ENCODE results near the gene CELA2B. TPM values are rescaled to one million over a fixed set of nuclear protein-coding genes. Genes with fewer than 3 reads are reported as not detected.
A peak's percentile ranks its signal among the peaks of the same experiment; 100 is the strongest.

The CELA2B gene
- total RNA-seq, 4 donors from 2014 or later, result not detected

- H3K4me3 ChIP-seq, result peak within 1 kb of the TSS; percentile 64 to 97 (median 82)
- no CpG with 5 or more reads among the region's 27 CpGs for WGBS
These were observed 48.0 kb downstream of the CELA2B start, which contains the start of gene CASP9 for GRCh38 chr1:15524021-15524282. CASP9 (minus strand) TSS chr1:15524215; CDS start chr1:15524200, 15 bp downstream.

GRCh38 chr1:15524283-15525049 is 48.6 kb downstream of the CELA2B start:
- Histone ChIP-seq H3K4me3 (peak overlapping the region; percentile 64 to 97 (median 82)), H3K36me3 (no peaks in the 10 kb centered on the region), H3K27me3 (no peaks in the 10 kb centered on the region), H3K27ac (replicated peaks in 1 of 4) (peak overlapping the region; percentile 92 to 97 (median 96)), H3K9me3 (no peaks in the 10 kb centered on the region), H3K4me1 (peaks cover 26 to 42% (median 41%) of the 10 kb centered on the region in 4 donors)
- TF ChIP-seq CTCF (IDR thresholded peaks at IDR 0.05) (no peak), EP300 (IDR thresholded peaks at IDR 0.05) (peak; percentile 80), POLR2A (IDR thresholded peaks at IDR 0.05; ENCODE audit: low read depth) (no peak), POLR2AphosphoS5 (IDR thresholded peaks at IDR 0.05) (peak in 1 of 2 donors; percentile 10)
- DNase-seq (ENCODE audit: extremely low spot score), result peak; percentile 100
- no CpG with 5 or more reads among the region's 88 CpGs for WGBS
- intact Hi-C loops (cut with DNase I), result loop anchor here (5.0 kb wide), 1 partner anchor 93 kb away; the partner anchor contains the start of gene DDI2

More at GRCh38 chr1:15524021-15524282, 48.0 kb downstream of the CELA2B start, which contains the start of gene CASP9:
- Histone ChIP-seq H3K9me3 (no peaks in the 10 kb centered on the region), H3K27me3 (no peaks in the 10 kb centered on the region), H3K4me1 (peaks cover 26 to 42% (median 41%) of the 10 kb centered on the region in 4 donors), H3K36me3 (no peaks in the 10 kb centered on the region), H3K27ac (replicated peaks in 1 of 4) (peak within 1 kb of the TSS; percentile 92 to 97 (median 96))
- peak; percentile 80 to 81 for TF ChIP-seq POLR2AphosphoS5 (IDR thresholded peaks at IDR 0.05)
- TF ChIP-seq POLR2A (IDR thresholded peaks at IDR 0.05; ENCODE audit: low read depth), result no peak
- DNase-seq (ENCODE audit: extremely low spot score), result no peak
- intact Hi-C loops (cut with DNase I), result no loop called here

- Histone ChIP-seq H3K27ac (replicated peaks in 1 of 4) (peak overlapping the region; percentile 92 to 97 (median 96)), H3K4me3 (peak overlapping the region; percentile 64 to 97 (median 92)), H3K9me3 (no peaks in the 10 kb centered on the region), H3K36me3 (peaks cover 0 to 5% (median 2%) of the 10 kb centered on the region in 4 donors), H3K4me1 (peaks cover 26 to 42% (median 41%) of the 10 kb centered on the region in 4 donors), H3K27me3 (no peaks in the 10 kb centered on the region)
- intact Hi-C loops (cut with DNase I), result loop anchor here (5.0 kb wide), 1 partner anchor 92 kb away; the partner anchor contains the start of gene DDI2
- no peak for DNase-seq (ENCODE audit: extremely low spot score)
- WGBS, result 2% methylated on average over 21 of the region's 40 CpGs
- TF ChIP-seq POLR2AphosphoS5 (IDR thresholded peaks at IDR 0.05) (peak; percentile 39 to 59), EP300 (IDR thresholded peaks at IDR 0.05) (no peak), POLR2A (IDR thresholded peaks at IDR 0.05; ENCODE audit: low read depth) (no peak)
These were observed 49.4 kb downstream of the CELA2B start for GRCh38 chr1:15525050-15526020.

GRCh38 chr1:15526021-15526489 is 50.2 kb downstream of the CELA2B start:
- peak overlapping the region; percentile 92 to 97 (median 96) for H3K27ac ChIP-seq (replicated peaks in 1 of 4)
- peaks cover 26 to 42% (median 41%) of the 10 kb centered on the region in 4 donors for H3K4me1 ChIP-seq
- WGBS, result 11% methylated on average over 9 of the region's 9 CpGs
- intact Hi-C loops (cut with DNase I), result loop anchor here (5.0 kb wide), 1 partner anchor 91 kb away; the partner anchor contains the start of gene DDI2
- H3K36me3 ChIP-seq, result peaks cover 0 to 11% (median 9%) of the 10 kb centered on the region in 4 donors
- H3K4me3 ChIP-seq, result peak overlapping the region; percentile 90 to 97 (median 94)
- no peak for TF ChIP-seq EP300 (IDR thresholded peaks at IDR 0.05)
- TF ChIP-seq POLR2AphosphoS5 (IDR thresholded peaks at IDR 0.05), result no peak
- no peak for TF ChIP-seq CTCF (IDR thresholded peaks at IDR 0.05)
- no peak for TF ChIP-seq POLR2A (IDR thresholded peaks at IDR 0.05; ENCODE audit: low read depth)
- no peaks in the 10 kb centered on the region for H3K27me3 ChIP-seq
- no peaks in the 10 kb centered on the region for H3K9me3 ChIP-seq
- no peak for DNase-seq (ENCODE audit: extremely low spot score)

All from esophagus muscularis mucosa (tissue), 4 donors.